MG63 (cell line): Measurements from ENCODE around the gene PPP4R4. TPM values are rescaled to one million over a fixed set of nuclear protein-coding genes. Genes with fewer than 3 reads are reported as not detected.

Source experiments
- DNase-seq: peaks from one replicate; pipeline ENCODE4 v3.0.0-alpha.2; 2020
- H3K27me3 ChIP-seq: fragments of 250-450 bp; sonication (Bioruptor Pico); 2 replicates; pipeline ENCODE4 v1.5.1; 2020; ENCODE audit warnings: mild to moderate bottlenecking, moderate library complexity
- H3K36me3 ChIP-seq: fragments of 250-450 bp; sonication (Bioruptor Pico); 2 replicates; pipeline ENCODE4 v1.5.1; 2020; ENCODE audit warnings: mild to moderate bottlenecking, moderate library complexity
- H3K4me3 ChIP-seq: fragments of 250-450 bp; sonication (Bioruptor Pico); 2 replicates; pipeline ENCODE4 v1.5.1; 2020; ENCODE audit warnings: mild to moderate bottlenecking, moderate library complexity
- H3K9me3 ChIP-seq: fragments of 250-450 bp; sonication (Bioruptor Pico); 2 replicates; pipeline ENCODE4 v1.5.1; 2020; ENCODE audit warnings: mild to moderate bottlenecking, moderate library complexity
- total RNA-seq: library from RNA; depleted of rRNA; stranded (reverse); fragments of >200 nt; shearing (Covaris generic); gene quantifications from 2 replicates; pipeline ENCODE4 v1.2.3, GENCODE V29; 2014; ENCODE audit warnings: low replicate concordance; rRNA removed

PPP4R4 gene
- total RNA-seq, 1 experiment from 2014 or later = 0.23 TPM

DNA sequence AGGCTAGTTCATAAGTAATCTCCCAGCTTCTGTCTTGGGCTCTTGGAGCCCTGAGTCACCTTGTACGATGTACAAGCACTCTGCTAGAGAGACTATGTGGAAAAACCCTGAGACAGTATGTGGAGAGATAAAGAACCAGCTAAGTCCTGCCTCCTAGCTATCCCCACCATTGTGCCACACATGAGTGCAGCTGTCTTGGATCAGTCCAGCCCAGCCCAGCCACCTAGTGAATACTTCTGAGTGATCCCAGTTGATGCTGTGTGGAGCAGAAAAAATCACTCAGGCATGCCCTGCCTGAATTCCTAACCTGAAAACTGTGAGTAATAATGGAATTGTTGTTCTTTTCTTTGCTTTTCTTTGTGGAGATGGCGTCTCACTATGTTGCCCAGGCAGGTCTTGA is 154.1 kb downstream of the PPP4R4 start:
- no peak overlapping the region for H3K4me3 ChIP-seq
- no peaks in the 10 kb centered on the region for H3K9me3 ChIP-seq
- H3K36me3 ChIP-seq = no peaks in the 10 kb centered on the region
- no peak for DNase-seq
- H3K27me3 ChIP-seq = no peaks in the 10 kb centered on the region

Other genes with a start within 250 kb of the PPP4R4 start
- gene FAM181A, start 247.0 kb upstream of the PPP4R4 start, total RNA-seq = not detected in 2 replicates
- gene ASB2, start 197.8 kb upstream of the PPP4R4 start, total RNA-seq = not detected in 2 replicates
- not detected in 2 replicates for gene CCDC197, start 177.0 kb upstream of the PPP4R4 start, total RNA-seq
- 0.63 and 1.2 TPM in 2 replicates for gene OTUB2, start 148.0 kb upstream of the PPP4R4 start, total RNA-seq
- gene DDX24, start 93.1 kb upstream of the PPP4R4 start, total RNA-seq = 83.6 and 92.6 TPM in 2 replicates
- gene IFI27L1, start 93.0 kb upstream of the PPP4R4 start, total RNA-seq = 1.5 and 16.5 TPM in 2 replicates
- 57.0 and 109 TPM in 2 replicates for gene IFI27, start 63.6 kb upstream of the PPP4R4 start, total RNA-seq
- gene IFI27L2, start 44.7 kb upstream of the PPP4R4 start, total RNA-seq = 21.0 and 62.6 TPM in 2 replicates
- not detected in 2 replicates for gene SERPINA10, start 118.9 kb downstream of the PPP4R4 start, total RNA-seq
- not detected in 2 replicates for gene SERPINA6, start 149.0 kb downstream of the PPP4R4 start, total RNA-seq
- gene SERPINA2, start 192.4 kb downstream of the PPP4R4 start, total RNA-seq = not detected in 2 replicates
- gene SERPINA1, start 214.3 kb downstream of the PPP4R4 start, total RNA-seq = 0.89 and 27.3 TPM in 2 replicates